OCI-LY7 (cell line): ENCODE measurements around the gene PNPLA4. TPM values are rescaled to one million over a fixed set of nuclear protein-coding genes. Genes with fewer than 3 reads are reported as not detected.
A peak's percentile ranks its signal among the peaks of the same experiment; 100 is the strongest.

Experiments
- BruUV-seq: library from RNA; stranded (reverse); fragments of 400-500 nt; replicated peaks from 2 replicates; lab custom pipeline; 2021; lab: Mats Ljungman, UMichigan
- CTCF ChIA-PET: fragments of 300-600 bp; sonication (Branson Sonifier 250); formaldehyde crosslinking; loops from one replicate; lab custom pipeline; 2022; ENCODE audit warnings: antibody characterized with exemption; ENCODE audit not compliant: unreplicated experiment; lab: Charles Lee
- POLR2A ChIA-PET: fragments of 300-600 bp; sonication (Branson Sonifier 250); formaldehyde crosslinking; loops from one replicate; lab custom pipeline; 2022; ENCODE audit warnings: antibody characterized with exemption; lab: Charles Lee
- DNase-seq: peaks from one replicate; pipeline ENCODE4 v3.0.0-alpha.2; 2015; ENCODE audit warnings: low spot score
- H2AFZ ChIP-seq: fragments of 200-600 bp; sonication (generic), shearing (Covaris generic); 2 replicates; pipeline ENCODE4 v1.6.1; 2014; ENCODE audit warnings: mild to moderate bottlenecking, antibody characterized with exemption, low read length, moderate library complexity
- H3K27ac ChIP-seq: fragments of 200-600 bp; sonication (generic); 2 replicates; pipeline ENCODE4 v1.5.1; 2014; ENCODE audit warnings: mixed run types, low read depth, mild to moderate bottlenecking, moderate library complexity, low read length, inconsistent platforms; ENCODE audit not compliant: poor library complexity, severe bottlenecking
- H3K36me3 ChIP-seq: fragments of 200-600 bp; sonication (generic); 2 replicates; pipeline ENCODE4 v1.6.1; 2014; ENCODE audit warnings: mild to moderate bottlenecking, antibody characterized with exemption, low read length, moderate library complexity, mixed read lengths; ENCODE audit not compliant: insufficient read depth
- H3K4me1 ChIP-seq: fragments of 200-600 bp; sonication (generic); 2 replicates; pipeline ENCODE4 v1.5.1; 2014; ENCODE audit warnings: mild to moderate bottlenecking, low read length; ENCODE audit not compliant: insufficient read depth, poor library complexity, severe bottlenecking
- H3K4me2 ChIP-seq: fragments of 200-600 bp; sonication (generic); 2 replicates; pipeline ENCODE4 v1.6.1; 2014; ENCODE audit warnings: mild to moderate bottlenecking, low read length
- H3K4me3 ChIP-seq: fragments of 200-600 bp; sonication (generic); 2 replicates; pipeline ENCODE4 v1.5.1; 2014; ENCODE audit warnings: mild to moderate bottlenecking, low read depth, low read length; ENCODE audit not compliant: poor library complexity, severe bottlenecking
- H3K79me2 ChIP-seq: fragments of 200-600 bp; sonication (generic); 2 replicates; pipeline ENCODE4 v1.6.1; 2016; ENCODE audit warnings: low read depth, mild to moderate bottlenecking, low read length, moderate library complexity, mixed read lengths; ENCODE audit not compliant: insufficient read depth
- H3K9me2 ChIP-seq: fragments of 200-600 bp; sonication (generic); 2 replicates; pipeline ENCODE4 v1.6.1; 2016; ENCODE audit warnings: mild to moderate bottlenecking, low read length, mixed read lengths; ENCODE audit not compliant: insufficient read depth
- H3K9me3 ChIP-seq: fragments of 200-600 bp; sonication (generic); 2 replicates; pipeline ENCODE4 v1.6.1; 2014; ENCODE audit warnings: mild to moderate bottlenecking, mixed run types, low read length, mixed read lengths
- H4K20me1 ChIP-seq: fragments of 200-600 bp; sonication (generic); 2 replicates; pipeline ENCODE4 v1.6.1; 2014; ENCODE audit warnings: mild to moderate bottlenecking, antibody characterized with exemption, low read length, moderate library complexity, mixed read lengths; ENCODE audit not compliant: insufficient read depth
- EZH2phosphoT487 ChIP-seq: fragments of 200-600 bp; sonication (generic); IDR thresholded peaks from 2 replicates; pipeline ENCODE4 v1.6.1; 2018; ENCODE audit warnings: low read depth, borderline replicate concordance, mild to moderate bottlenecking, mixed run types, antibody characterized with exemption, low read length, moderate library complexity, mixed read lengths
- intact Hi-C: fragments of 100-400 bp; cut with micrococcal nuclease; formaldehyde crosslinking; loops from one replicate; pipeline ENCODE4 v1.10.0; 2022; ENCODE audit not compliant: unreplicated experiment
- total RNA-seq, 2 experiments: library from RNA; depleted of rRNA in 1 of 2; stranded (reverse); fragments of >200 nt in 1 of 2; shearing (Covaris generic) in 1 of 2; gene quantifications; 2 replicates each; pipeline ENCODE4 v1.2.3, GENCODE V29; 2014 to 2022
- TF ChIP-seq, protein P1 (sequence below): fragments of 200-600 bp; sonication (generic); conservative IDR thresholded peaks from 2 replicates; pipeline ENCODE4 v1.5.1; 2014; ENCODE audit warnings: mild to moderate bottlenecking, antibody characterized with exemption, low read length, moderate library complexity, mixed read lengths

Gene PNPLA4
- total RNA-seq, 2 experiments from 2014 or later, result 4.4 to 10.7 TPM

DNA sequence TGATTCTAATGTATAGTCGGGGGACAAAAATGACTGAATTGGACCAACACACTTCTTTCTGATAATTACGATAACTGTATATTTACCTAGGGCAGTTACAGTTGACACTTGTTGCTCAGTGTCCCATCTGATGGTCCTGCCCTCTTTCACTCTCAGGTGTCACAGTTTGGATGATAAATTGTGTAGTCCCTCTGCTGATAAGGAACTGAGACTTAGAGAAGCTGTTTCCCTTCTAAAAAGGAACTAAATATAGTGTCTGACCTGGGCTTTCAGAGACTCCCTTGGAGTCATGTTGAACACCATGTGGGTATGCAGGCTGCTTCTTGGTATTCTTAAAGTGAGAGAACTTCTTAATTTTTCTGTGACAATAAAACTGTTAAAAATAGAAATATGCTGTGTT is 23.7 kb upstream of the PNPLA4 start:
- POLR2A ChIA-PET, result no interaction called here

DNA sequence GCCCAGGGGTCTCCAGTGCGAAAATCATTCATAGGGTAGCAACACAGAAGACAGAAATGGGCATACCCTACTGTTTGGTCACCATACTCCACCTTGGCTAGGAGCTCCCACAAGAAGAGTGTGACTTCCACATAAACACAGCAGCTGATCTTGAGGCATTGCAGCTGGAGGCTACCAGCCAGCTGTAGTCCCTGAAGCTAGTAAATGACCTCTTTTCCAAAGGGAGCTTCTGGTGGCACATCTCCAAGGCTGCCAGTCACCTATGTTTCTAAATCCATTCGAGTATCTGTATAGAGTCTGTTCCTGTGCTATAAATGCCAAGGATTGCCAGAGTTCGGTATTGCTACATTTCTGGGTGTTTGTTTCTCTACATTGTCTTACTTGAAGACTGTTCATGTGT is 21.3 kb upstream of the PNPLA4 start:
- TF ChIP-seq EZH2phosphoT487, result no peak
- TF ChIP-seq, protein P1, sequence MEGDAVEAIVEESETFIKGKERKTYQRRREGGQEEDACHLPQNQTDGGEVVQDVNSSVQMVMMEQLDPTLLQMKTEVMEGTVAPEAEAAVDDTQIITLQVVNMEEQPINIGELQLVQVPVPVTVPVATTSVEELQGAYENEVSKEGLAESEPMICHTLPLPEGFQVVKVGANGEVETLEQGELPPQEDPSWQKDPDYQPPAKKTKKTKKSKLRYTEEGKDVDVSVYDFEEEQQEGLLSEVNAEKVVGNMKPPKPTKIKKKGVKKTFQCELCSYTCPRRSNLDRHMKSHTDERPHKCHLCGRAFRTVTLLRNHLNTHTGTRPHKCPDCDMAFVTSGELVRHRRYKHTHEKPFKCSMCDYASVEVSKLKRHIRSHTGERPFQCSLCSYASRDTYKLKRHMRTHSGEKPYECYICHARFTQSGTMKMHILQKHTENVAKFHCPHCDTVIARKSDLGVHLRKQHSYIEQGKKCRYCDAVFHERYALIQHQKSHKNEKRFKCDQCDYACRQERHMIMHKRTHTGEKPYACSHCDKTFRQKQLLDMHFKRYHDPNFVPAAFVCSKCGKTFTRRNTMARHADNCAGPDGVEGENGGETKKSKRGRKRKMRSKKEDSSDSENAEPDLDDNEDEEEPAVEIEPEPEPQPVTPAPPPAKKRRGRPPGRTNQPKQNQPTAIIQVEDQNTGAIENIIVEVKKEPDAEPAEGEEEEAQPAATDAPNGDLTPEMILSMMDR, result no peak
- POLR2A ChIA-PET, result no interaction called here
- no peak overlapping the region for H3K27ac ChIP-seq
- DNase-seq, result no peak
- H3K4me1 ChIP-seq, result no peaks in the 10 kb centered on the region
- CTCF ChIA-PET, result no interaction called here
- intact Hi-C loops, result no loop called here
- BruUV-seq, result no TSS peak
- no peaks in the 10 kb centered on the region for H3K79me2 ChIP-seq
- no peaks in the 10 kb centered on the region for H3K9me3 ChIP-seq
- H4K20me1 ChIP-seq, result no peaks in the 10 kb centered on the region
- no peaks in the 10 kb centered on the region for H3K36me3 ChIP-seq
- H2AFZ ChIP-seq, result no peak overlapping the region
- no peak overlapping the region for H3K4me2 ChIP-seq
- H3K9me2 ChIP-seq, result no peaks in the 10 kb centered on the region
- no peak overlapping the region for H3K4me3 ChIP-seq

More for the DNA sequence above, 23.7 kb upstream of the PNPLA4 start:
- TF ChIP-seq, protein P1, result no peak
- TF ChIP-seq EZH2phosphoT487, result no peak
- H3K9me2 ChIP-seq, result no peaks in the 10 kb centered on the region
- peak; percentile 4 for DNase-seq
- intact Hi-C loops, result no loop called here
- BruUV-seq, result no TSS peak
- no peak overlapping the region for H3K27ac ChIP-seq
- H3K4me2 ChIP-seq, result no peak overlapping the region
- CTCF ChIA-PET, result no interaction called here
- no peaks in the 10 kb centered on the region for H3K4me1 ChIP-seq
- H4K20me1 ChIP-seq, result no peaks in the 10 kb centered on the region
- H2AFZ ChIP-seq, result no peak overlapping the region
- H3K79me2 ChIP-seq, result no peaks in the 10 kb centered on the region
- H3K36me3 ChIP-seq, result no peaks in the 10 kb centered on the region
- no peak overlapping the region for H3K4me3 ChIP-seq
- H3K9me3 ChIP-seq, result no peaks in the 10 kb centered on the region

DNA sequence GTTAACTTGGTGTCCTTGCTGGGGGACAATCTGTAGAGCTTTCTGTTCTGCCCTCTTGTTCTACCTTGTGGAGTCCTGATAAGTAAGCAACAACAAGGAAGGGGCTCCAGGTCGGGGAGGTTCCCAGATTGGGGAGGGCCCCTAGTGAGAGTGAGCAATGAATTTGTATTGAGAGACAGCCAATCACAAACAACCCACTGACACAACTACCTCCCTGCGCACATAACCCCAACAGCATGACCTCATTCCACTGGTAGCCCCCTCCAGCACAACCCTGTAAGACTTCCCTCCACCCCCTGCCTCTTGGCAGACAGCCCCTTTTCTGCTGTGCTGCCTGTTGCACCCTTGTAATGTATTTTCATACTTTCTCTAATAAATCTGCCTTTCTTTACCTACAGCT is 19.7 kb upstream of the PNPLA4 start:
- Histone ChIP-seq H3K4me1 (no peaks in the 10 kb centered on the region), H3K4me2 (no peak overlapping the region), H3K36me3 (no peaks in the 10 kb centered on the region), H3K27ac (no peak overlapping the region), H3K9me3 (no peaks in the 10 kb centered on the region), H3K79me2 (no peaks in the 10 kb centered on the region), H3K4me3 (no peak overlapping the region), H3K9me2 (no peaks in the 10 kb centered on the region), H4K20me1 (no peaks in the 10 kb centered on the region), H2AFZ (no peak overlapping the region)
- no peak for DNase-seq
- BruUV-seq, result no TSS peak
- no peak for TF ChIP-seq EZH2phosphoT487
- TF ChIP-seq, protein P1, result no peak
- ChIA-PET CTCF (no interaction called here), POLR2A (no interaction called here)
- intact Hi-C loops, result no loop called here
